ENCODE measurements around the gene DELE1.

The DELE1 gene

DNA sequence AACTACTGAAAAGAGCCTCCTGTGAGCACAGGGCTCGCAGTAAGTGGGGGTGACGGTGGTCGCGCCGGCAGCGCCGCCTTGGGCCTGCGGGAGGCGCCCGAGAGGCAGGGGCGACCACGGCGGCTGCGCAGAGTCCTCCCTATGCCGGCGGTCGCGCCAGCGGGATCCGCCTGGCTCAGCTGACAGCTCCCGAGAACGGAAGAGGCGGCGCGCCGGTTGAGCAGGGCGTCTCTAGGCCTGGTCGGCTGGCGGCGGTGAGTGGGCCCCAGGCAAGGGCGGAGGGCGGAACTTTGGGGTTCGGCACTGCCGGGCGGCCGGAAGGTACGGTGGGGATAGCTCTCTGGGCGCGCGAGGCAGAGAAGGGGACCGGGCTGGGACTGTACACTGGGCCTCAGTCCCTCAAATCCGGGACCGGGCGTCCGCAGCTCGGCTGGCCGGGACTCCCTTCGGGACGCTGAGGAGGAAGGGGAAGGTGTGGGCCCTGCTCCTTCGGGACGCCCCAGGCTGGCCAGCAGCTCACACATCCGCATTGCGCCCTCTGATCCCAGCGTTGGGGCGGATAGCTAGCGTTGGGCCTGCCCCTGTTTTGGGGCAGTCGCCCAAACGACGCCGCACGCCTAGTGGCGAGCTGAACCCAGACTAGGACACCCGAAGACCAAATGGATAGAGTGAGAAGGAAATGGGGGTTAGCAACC, 45.4 kb downstream of the DELE1 start, which contains the start of gene RNF14:
RNF14 (plus strand) TSS at position 192 of the 695 bp plus-strand sequence. CDS start 4,484 bp downstream, outside the sequence.
- peaks cover 30% of the 10 kb centered on the region for H3K4me1 Mint-ChIP-seq
- DNase-seq (peak; percentile 95), ATAC-seq (peak; percentile 96)
- H3K4me3 Mint-ChIP-seq: peak within 1 kb of the TSS; percentile 92
- no peaks in the 10 kb centered on the region for H3K27me3 Mint-ChIP-seq
- H3K36me3 Mint-ChIP-seq (ENCODE audit: low read depth): peaks cover 10% of the 10 kb centered on the region
- H3K27ac Mint-ChIP-seq: peak within 1 kb of the TSS; percentile 94
- H3K9me3 Mint-ChIP-seq: no peaks in the 10 kb centered on the region

DNA sequence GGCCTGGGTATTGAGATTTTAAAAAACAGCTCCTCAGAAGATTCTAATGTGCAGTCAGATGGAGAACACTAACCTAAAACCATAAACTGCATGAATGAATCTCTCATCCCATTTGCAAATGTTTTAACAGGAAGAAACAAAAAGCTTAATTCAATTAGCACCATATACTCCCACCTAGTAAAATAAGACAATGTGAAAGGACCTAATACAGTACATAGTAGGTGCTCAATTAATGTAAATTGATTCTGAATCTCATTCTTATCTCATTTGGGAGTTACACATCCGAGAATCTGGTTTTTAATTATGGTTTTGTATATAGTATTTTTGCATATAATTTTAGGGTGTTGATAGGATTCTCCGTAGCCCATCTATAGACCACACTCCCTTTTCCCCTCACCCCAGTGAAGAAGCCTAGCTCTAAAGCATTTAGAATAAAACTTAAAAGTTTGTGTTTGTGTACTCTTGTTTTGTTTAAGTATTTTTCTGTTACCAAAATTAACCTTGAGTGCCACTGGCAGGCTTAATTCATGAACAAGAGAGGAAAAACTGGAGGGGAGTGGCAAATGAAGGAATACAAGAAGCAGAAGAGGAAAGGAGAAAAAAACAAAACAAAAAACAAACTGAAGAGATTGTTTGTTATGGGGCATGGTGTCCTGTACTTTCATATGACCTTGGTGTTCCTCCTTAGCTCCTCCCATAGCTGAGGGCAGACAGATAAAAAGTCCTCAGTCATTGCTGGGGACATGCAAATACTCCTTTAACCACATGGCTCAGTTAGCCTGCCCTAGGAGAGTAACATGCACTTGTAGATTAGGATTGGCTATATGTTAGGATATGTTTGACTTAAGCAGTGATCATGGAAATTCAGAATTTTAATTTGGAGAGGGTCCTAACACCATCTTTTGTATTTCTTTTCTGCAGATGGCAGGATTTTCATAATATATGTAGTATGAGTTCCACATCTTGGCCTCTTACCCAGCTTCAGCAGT, 46.4 kb downstream of the DELE1 start:
- peak overlapping the region; percentile 94 for H3K27ac Mint-ChIP-seq

DNA sequence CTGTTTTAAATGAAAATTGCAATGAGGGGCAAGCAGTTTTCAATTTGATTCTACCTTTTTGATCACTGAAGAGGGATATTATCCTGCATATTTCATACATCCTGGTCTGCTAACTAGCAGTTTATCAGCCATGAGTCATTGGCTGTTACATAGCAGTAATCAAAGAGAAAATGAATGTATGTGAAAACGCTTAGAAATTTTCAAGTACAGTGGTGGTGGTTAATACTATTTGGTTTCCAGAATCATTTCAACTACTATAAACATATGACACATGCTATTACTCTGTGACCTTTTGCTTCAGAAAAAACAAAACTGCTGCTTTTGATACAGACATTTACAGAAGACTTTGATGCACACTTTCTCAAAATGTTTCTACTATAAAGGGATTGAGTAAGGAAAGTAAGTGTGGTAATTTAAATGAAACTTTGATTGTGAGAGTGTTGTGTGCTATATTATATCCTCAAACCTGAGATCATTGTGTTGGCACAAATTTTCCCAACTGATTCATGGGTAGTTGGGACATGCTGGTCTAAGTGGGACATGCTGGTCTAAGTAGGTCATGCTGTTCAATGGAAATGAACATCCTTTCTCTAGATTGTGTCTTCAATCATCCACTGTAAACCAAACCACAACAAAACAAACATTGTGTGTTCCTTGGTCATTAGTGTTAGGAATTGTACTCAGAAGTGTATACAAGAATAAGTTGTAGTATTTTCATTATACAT, 50.4 kb downstream of the DELE1 start:
- peak; percentile 2 for ATAC-seq
- H3K4me1 Mint-ChIP-seq: peaks cover 38% of the 10 kb centered on the region
- no peaks in the 10 kb centered on the region for H3K9me3 Mint-ChIP-seq
- H3K36me3 Mint-ChIP-seq (ENCODE audit: low read depth): peaks cover 34% of the 10 kb centered on the region
- H3K27me3 Mint-ChIP-seq: no peaks in the 10 kb centered on the region
- H3K27ac Mint-ChIP-seq: peak overlapping the region; percentile 80
- peak overlapping the region; percentile 48 for H3K4me3 Mint-ChIP-seq
- DNase-seq: no peak

More for the DNA sequence above, 46.4 kb downstream of the DELE1 start:
- no peaks in the 10 kb centered on the region for H3K9me3 Mint-ChIP-seq
- peak overlapping the region; percentile 92 for H3K4me3 Mint-ChIP-seq
- H3K36me3 Mint-ChIP-seq (ENCODE audit: low read depth): peaks cover 19% of the 10 kb centered on the region
- DNase-seq: no peak
- no peaks in the 10 kb centered on the region for H3K27me3 Mint-ChIP-seq
- peak; percentile 26 for ATAC-seq
- H3K4me1 Mint-ChIP-seq: peaks cover 40% of the 10 kb centered on the region

DNA sequence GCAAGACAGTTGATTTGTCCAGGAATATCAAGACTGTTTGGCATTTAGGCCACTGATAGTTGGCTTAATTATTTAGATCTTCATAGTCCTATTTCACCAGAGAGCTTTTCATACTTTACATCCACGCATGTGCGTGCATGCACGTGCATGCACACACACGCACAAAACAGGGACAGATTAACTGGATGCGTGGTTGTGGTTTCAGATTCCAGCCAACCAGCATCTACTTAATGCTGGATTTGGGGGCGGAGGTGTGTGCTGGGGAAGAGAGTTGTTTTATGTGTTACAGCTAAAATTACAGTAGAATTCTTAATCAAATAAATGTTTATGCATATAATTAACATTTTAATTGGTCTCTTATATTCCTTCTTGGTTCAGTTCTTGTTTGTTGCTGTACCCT, 52.5 kb downstream of the DELE1 start:
- Mint-ChIP-seq H3K9me3 (no peaks in the 10 kb centered on the region), H3K4me3 (no peak overlapping the region), H3K4me1 (peaks cover 23% of the 10 kb centered on the region), H3K27ac (no peak overlapping the region), H3K36me3 (ENCODE audit: low read depth) (peaks cover 43% of the 10 kb centered on the region), H3K27me3 (no peaks in the 10 kb centered on the region)
- no peak for ATAC-seq
- DNase-seq: no peak

DNA sequence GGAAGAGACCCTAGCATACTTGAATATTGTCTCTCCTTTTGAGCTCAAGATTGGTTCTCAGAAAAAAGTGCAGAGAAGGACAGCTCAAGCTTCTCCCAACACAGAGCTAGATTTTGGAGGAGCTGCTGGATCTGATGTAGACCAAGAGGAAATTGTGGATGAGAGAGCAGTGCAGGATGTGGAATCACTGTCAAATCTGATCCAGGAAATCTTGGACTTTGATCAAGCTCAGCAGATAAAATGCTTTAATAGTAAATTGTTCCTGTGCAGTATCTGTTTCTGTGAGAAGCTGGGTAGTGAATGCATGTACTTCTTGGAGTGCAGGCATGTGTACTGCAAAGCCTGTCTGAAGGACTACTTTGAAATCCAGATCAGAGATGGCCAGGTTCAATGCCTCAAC, 54.7 kb downstream of the DELE1 start:
- peaks cover 48% of the 10 kb centered on the region for H3K36me3 Mint-ChIP-seq (ENCODE audit: low read depth)
- peaks cover 21% of the 10 kb centered on the region for H3K4me1 Mint-ChIP-seq
- ATAC-seq: no peak
- no peak overlapping the region for H3K4me3 Mint-ChIP-seq
- no peak overlapping the region for H3K27ac Mint-ChIP-seq
- no peaks in the 10 kb centered on the region for H3K27me3 Mint-ChIP-seq
- H3K9me3 Mint-ChIP-seq: no peaks in the 10 kb centered on the region
- no peak for DNase-seq

DNA sequence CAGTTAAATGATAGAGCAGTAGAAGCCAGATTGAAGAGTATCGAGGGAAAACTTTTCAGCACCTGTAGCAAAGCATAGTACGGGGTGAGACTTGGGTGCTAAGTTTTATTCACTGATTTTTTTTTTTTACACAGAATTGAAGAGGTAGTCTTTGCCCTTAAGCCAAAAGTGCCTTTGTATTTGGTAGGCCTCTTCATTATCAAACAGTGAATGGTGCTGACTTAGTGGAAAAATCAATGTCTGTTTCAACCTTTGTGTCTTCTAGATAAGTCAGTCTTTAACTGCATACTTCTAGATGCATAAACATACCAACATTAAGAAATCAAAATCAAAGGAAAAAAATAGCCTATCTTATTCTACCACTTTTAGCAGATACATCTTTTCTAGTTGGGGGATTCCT, 59.0 kb downstream of the DELE1 start:
- Mint-ChIP-seq H3K4me3 (no peak overlapping the region), H3K27ac (no peak overlapping the region), H3K9me3 (no peaks in the 10 kb centered on the region), H3K4me1 (no peaks in the 10 kb centered on the region), H3K36me3 (ENCODE audit: low read depth) (peaks cover 52% of the 10 kb centered on the region), H3K27me3 (no peaks in the 10 kb centered on the region)
- no peak for ATAC-seq
- DNase-seq: no peak

DNA sequence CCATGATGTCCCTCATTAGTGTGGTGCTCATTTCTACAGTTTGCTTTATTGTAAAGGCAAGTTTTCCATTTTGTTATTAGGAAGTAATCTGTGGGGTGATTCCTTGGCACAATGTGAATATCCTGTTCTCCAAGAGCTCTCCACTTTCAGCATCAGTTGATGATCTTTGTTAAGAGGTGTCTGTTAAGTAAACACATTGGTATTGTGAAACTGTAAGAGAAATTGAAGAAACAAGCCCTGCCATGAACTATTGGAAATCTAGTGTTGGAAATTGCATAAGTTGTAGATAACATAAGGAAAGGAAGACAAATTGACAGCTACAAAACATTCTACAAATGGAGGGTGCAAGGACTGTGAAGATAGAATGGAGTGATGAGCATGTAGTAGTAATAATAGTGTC, 62.4 kb downstream of the DELE1 start:
- no peaks in the 10 kb centered on the region for H3K4me1 Mint-ChIP-seq
- H3K36me3 Mint-ChIP-seq (ENCODE audit: low read depth): peaks cover 39% of the 10 kb centered on the region
- ATAC-seq (no peak), DNase-seq (no peak)
- H3K9me3 Mint-ChIP-seq: no peaks in the 10 kb centered on the region
- H3K27me3 Mint-ChIP-seq: no peaks in the 10 kb centered on the region
- no peak overlapping the region for H3K27ac Mint-ChIP-seq
- H3K4me3 Mint-ChIP-seq: no peak overlapping the region

DNA sequence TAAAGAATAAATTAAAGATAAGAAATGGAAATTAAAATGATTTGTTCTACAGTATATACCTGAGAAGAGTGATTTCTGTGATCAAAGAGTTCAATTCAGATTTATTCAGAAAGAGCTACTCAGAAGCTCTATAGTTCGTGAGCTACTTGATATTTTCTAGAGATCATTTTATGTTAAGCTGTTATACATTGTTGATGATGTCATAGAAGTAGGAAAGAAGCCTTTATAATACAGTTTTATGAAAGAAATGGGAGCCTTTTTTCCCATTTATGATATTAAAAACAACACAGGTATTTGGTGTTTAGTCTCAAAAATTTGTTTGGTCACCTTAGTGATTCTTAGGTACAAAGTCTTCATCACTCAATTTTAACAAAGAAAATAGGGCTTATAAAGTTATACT, 66.0 kb downstream of the DELE1 start:
- no peak overlapping the region for H3K4me3 Mint-ChIP-seq
- H3K27me3 Mint-ChIP-seq: no peaks in the 10 kb centered on the region
- peaks cover 45% of the 10 kb centered on the region for H3K36me3 Mint-ChIP-seq (ENCODE audit: low read depth)
- no peaks in the 10 kb centered on the region for H3K9me3 Mint-ChIP-seq
- H3K4me1 Mint-ChIP-seq: peaks cover 7% of the 10 kb centered on the region
- ATAC-seq (no peak), DNase-seq (no peak)
- H3K27ac Mint-ChIP-seq: no peak overlapping the region
